Fibroblast of the aortic adventitia (primary cell): ENCODE measurements around the gene SOCS2. TPM values are rescaled to one million over a fixed set of nuclear protein-coding genes. Genes with fewer than 3 reads are reported as not detected.

Experiments
- DNase-seq: peaks from one replicate; pipeline ENCODE4 v3.0.0-alpha.2; 2010; ENCODE audit warnings: low read depth
- H3K4me3 ChIP-seq: 2 replicates; pipeline ENCODE4 v1.5.1; 2011; ENCODE audit warnings: low read depth, mild to moderate bottlenecking, control low read depth, low read length, moderate library complexity
- total RNA-seq: library from RNA; depleted of rRNA; stranded (reverse); fragments of >200 nt; gene quantifications from 2 replicates; pipeline ENCODE4 v1.2.3, GENCODE V29; 2012; ENCODE audit warnings: low replicate concordance
- TF ChIP-seq, protein P1 (sequence below): IDR thresholded peaks from 2 replicates; pipeline ENCODE4 v1.5.1; 2011; ENCODE audit warnings: mild to moderate bottlenecking, low read length, control low read depth, inconsistent platforms; ENCODE audit not compliant: insufficient read depth

Gene SOCS2
- total RNA-seq, 1 donor: 6.3 TPM

DNA sequence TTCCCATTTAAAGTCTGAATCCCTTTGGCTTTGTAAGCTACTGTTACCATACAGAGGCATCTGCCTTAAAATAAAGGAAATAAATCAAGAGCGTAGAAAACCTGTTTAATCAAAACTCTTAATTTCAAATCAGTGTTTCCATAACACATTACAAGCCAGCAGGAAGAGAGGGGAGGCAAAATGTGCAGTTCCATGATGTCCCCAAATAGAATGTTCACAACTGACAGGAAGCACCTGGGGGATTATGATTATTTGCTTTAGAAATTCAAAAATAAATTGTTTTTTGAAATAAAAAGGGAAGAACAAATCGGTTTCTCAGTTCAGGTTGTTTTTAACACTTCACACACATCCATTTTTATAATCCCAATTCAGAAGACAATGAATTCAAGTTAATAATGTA, 21.4 kb downstream of the SOCS2 start:
- no peak overlapping the region for H3K4me3 ChIP-seq

DNA sequence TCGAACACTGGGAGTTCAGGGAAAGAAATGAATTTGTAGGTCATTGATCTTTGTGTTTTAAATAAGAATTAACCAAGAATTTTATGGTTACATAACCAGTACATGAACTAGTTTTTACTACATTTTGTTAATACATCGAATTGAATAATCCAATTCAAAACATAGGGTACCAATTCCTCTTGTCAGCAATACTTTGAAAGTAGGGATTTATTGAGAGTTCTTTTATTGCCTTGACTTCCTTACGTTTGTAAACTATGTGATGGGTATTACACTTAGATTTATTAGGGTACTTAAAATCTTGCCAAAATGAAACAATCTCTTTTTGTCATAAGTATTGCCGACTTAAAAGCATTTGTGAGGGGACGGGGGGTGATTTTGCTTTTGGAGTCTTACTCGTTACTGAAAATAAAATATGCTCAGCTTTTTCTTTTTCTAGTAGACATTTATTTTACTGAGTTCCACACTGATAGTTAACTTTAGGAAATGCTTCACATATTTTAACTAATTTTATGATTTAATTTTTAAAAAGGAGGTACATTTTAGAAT, 22.4 kb downstream of the SOCS2 start:
- no peak for DNase-seq
- H3K4me3 ChIP-seq: no peak overlapping the region
- TF ChIP-seq, protein P1, sequence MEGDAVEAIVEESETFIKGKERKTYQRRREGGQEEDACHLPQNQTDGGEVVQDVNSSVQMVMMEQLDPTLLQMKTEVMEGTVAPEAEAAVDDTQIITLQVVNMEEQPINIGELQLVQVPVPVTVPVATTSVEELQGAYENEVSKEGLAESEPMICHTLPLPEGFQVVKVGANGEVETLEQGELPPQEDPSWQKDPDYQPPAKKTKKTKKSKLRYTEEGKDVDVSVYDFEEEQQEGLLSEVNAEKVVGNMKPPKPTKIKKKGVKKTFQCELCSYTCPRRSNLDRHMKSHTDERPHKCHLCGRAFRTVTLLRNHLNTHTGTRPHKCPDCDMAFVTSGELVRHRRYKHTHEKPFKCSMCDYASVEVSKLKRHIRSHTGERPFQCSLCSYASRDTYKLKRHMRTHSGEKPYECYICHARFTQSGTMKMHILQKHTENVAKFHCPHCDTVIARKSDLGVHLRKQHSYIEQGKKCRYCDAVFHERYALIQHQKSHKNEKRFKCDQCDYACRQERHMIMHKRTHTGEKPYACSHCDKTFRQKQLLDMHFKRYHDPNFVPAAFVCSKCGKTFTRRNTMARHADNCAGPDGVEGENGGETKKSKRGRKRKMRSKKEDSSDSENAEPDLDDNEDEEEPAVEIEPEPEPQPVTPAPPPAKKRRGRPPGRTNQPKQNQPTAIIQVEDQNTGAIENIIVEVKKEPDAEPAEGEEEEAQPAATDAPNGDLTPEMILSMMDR: no peak

More for the DNA sequence above, 21.4 kb downstream of the SOCS2 start:
- TF ChIP-seq, protein P1: no peak
- no peak for DNase-seq

DNA sequence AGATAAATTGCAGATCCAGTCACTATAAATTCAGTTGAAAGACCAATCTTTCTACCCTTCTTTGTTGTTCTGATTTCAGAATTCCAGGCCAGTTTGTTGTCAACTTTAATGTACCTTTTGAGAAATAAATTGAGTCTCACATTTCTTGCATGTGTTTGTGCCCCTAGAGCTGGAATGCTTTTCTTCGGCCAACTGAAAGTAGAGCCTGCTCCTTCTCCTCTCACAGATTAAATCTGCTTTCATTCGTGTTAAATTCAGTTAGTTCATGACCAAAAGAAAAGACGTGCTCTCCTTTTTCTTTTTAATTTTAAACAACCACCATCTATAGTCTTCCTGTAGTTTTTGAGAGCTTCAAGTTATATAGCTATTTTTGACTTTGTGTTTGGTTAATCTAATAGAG, 22.9 kb downstream of the SOCS2 start:
- H3K4me3 ChIP-seq: no peak overlapping the region
- no peak for DNase-seq
- TF ChIP-seq, protein P1: no peak

DNA sequence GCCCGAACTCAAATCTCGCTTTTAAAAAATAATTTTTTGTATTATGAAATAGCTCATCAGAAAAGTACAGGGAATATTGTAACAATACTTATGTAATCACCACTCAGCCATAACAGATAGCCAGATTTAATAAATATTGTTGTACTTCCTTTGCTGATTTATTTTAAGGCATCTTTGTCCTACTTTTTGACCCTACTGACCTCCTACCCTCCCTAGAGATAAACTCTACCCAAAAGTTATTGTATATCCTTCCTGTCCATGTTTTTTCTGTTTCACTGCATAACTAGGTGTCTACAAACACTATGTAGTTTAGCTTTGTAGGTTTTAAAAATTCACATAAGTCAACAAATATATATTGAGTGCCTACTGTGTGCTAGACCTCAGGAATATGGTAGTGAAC, 25.1 kb downstream of the SOCS2 start:
- H3K4me3 ChIP-seq: no peak overlapping the region
- no peak for DNase-seq
- TF ChIP-seq, protein P1: no peak

DNA sequence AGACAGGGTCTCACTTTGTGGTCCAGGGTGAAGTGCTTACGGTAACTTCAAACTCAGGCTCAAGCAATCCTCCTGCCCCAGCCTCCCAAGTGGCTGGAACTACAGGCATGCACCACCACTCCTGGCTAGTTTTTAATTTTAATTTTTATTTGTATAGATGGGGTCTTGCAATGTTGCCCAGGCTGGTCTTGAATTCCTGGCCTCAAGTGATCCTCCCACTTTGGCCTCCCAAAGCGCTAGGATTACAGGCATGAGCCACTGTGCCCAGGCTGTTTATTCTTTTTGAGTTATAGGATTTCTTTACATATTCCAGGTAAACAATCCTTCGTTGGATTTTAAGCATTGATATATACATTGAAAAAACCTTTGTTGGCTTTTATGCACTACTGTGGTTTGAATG, 26.7 kb downstream of the SOCS2 start:
- no peak for DNase-seq
- no peak overlapping the region for H3K4me3 ChIP-seq
- TF ChIP-seq, protein P1: no peak

DNA sequence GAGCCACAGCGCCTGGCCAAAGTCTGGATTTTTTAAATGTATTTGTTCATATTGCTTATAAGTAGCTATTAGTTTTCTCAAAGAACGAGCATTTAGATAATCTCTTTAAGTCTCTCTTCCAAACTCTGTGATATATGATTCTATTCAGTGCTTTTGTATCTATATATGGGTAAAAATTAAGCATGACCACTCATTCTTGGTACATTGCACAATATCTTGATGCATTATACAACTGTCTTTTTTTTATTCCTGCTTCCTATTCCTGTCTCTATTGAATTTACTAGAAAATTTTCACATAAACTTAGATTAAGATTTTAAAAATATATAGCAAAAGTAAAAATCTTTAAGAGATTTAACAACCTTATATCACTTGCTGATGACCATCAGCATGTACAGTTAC, 29.1 kb downstream of the SOCS2 start:
- TF ChIP-seq, protein P1: no peak
- no peak for DNase-seq

More for the DNA sequence above, 29.1 kb downstream of the SOCS2 start:
- no peak overlapping the region for H3K4me3 ChIP-seq
